Activated CD8-positive, alpha-beta T cell treated with anti-CD3 and anti-CD28 coated beads for 36 hours (primary cell): ENCODE results near the gene SPPL3. TPM values are rescaled to one million over a fixed set of nuclear protein-coding genes. Genes with fewer than 3 reads are reported as not detected.

ENCODE experiments used
- ATAC-seq: fragments of 200-7000 bp; cut with Tn5 transposase; one replicate; pipeline ENCODE4 v1.10.0; 2021; ENCODE audit warnings: mild to moderate bottlenecking, moderate library complexity
- CTCF ChIA-PET: fragments of 350-600 bp; sonication (Branson Sonifier 250); formaldehyde crosslinking; loops from one replicate; lab custom pipeline; 2021; ENCODE audit warnings: antibody characterized with exemption; lab: Charles Lee
- POLR2A ChIA-PET: fragments of 350-600 bp; sonication (Branson Sonifier 250); formaldehyde crosslinking; loops from one replicate; lab custom pipeline; 2021; ENCODE audit warnings: antibody characterized with exemption; lab: Charles Lee
- DNase-seq: peaks from one replicate; pipeline ENCODE4 v3.0.0-alpha.2; 2020
- H3K27ac Mint-ChIP-seq: one replicate; pipeline ENCODE4 v1.8.0; 2021; ENCODE audit warnings: mild to moderate bottlenecking, mixed read lengths
- H3K27me3 Mint-ChIP-seq: one replicate; pipeline ENCODE4 v1.8.0; 2021; ENCODE audit warnings: mixed read lengths
- H3K36me3 Mint-ChIP-seq: one replicate; pipeline ENCODE4 v1.8.0; 2021; ENCODE audit warnings: low read depth, mixed read lengths
- H3K4me1 Mint-ChIP-seq: one replicate; pipeline ENCODE4 v1.8.0; 2021; ENCODE audit warnings: low read depth, mixed read lengths
- H3K4me3 Mint-ChIP-seq: one replicate; pipeline ENCODE4 v1.8.0; 2021; ENCODE audit warnings: mild to moderate bottlenecking, moderate library complexity, mixed read lengths
- H3K9me3 Mint-ChIP-seq: one replicate; pipeline ENCODE4 v1.8.0; 2021; ENCODE audit warnings: mixed read lengths
- intact Hi-C: fragments of 100-400 bp; cut with micrococcal nuclease; formaldehyde crosslinking; loops from one replicate; pipeline ENCODE4 v1.10.0; 2022
- total RNA-seq, 2 experiments: library from RNA; stranded (reverse); gene quantifications; one replicate each; pipeline ENCODE4 v1.2.3, GENCODE V29; 2021
- TF ChIP-seq, protein P1 (sequence below): fragments of 200-600 bp; IDR thresholded peaks from one replicate; pipeline ENCODE4 v1.8.0; 2022; ENCODE audit warnings: antibody characterized with exemption, mild to moderate bottlenecking

Gene SPPL3
- total RNA-seq, 2 experiments from 2014 or later: 19.8 to 20.8 TPM

DNA sequence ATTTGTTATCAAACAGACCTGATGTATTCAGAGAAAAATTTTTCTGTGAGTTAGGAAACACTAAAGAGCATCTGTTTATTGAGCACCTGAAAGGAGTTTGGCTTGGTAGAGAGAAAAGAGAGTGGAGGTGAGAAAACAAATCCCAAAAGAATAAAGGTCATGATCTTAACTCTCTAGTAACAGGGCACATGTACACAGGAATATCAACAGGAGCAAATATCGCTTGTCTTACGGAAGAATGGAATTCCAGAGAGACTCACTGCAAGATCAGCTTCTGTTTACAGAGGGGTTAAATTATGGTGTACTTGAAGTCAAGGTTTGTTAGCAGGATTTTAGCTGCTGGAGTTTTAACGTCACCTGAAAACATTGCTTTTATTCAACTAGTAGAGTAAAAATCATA lies 78.8 kb downstream of the SPPL3 start:
- DNase-seq: no peak
- no peak for ATAC-seq
- Mint-ChIP-seq H3K27me3 (no peaks in the 10 kb centered on the region), H3K4me1 (peaks cover 59% of the 10 kb centered on the region), H3K9me3 (no peaks in the 10 kb centered on the region), H3K27ac (no peak overlapping the region), H3K4me3 (no peak overlapping the region), H3K36me3 (peaks cover 2% of the 10 kb centered on the region)
- POLR2A ChIA-PET: no interaction called here
- intact Hi-C loops: no loop called here
- CTCF ChIA-PET: interaction anchor here (1.5 kb wide), 1 partner anchor 25 kb away, joined by 3 read pairs; no protein-coding TSS in a partner anchor
- TF ChIP-seq, protein P1, sequence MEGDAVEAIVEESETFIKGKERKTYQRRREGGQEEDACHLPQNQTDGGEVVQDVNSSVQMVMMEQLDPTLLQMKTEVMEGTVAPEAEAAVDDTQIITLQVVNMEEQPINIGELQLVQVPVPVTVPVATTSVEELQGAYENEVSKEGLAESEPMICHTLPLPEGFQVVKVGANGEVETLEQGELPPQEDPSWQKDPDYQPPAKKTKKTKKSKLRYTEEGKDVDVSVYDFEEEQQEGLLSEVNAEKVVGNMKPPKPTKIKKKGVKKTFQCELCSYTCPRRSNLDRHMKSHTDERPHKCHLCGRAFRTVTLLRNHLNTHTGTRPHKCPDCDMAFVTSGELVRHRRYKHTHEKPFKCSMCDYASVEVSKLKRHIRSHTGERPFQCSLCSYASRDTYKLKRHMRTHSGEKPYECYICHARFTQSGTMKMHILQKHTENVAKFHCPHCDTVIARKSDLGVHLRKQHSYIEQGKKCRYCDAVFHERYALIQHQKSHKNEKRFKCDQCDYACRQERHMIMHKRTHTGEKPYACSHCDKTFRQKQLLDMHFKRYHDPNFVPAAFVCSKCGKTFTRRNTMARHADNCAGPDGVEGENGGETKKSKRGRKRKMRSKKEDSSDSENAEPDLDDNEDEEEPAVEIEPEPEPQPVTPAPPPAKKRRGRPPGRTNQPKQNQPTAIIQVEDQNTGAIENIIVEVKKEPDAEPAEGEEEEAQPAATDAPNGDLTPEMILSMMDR: no peak

DNA sequence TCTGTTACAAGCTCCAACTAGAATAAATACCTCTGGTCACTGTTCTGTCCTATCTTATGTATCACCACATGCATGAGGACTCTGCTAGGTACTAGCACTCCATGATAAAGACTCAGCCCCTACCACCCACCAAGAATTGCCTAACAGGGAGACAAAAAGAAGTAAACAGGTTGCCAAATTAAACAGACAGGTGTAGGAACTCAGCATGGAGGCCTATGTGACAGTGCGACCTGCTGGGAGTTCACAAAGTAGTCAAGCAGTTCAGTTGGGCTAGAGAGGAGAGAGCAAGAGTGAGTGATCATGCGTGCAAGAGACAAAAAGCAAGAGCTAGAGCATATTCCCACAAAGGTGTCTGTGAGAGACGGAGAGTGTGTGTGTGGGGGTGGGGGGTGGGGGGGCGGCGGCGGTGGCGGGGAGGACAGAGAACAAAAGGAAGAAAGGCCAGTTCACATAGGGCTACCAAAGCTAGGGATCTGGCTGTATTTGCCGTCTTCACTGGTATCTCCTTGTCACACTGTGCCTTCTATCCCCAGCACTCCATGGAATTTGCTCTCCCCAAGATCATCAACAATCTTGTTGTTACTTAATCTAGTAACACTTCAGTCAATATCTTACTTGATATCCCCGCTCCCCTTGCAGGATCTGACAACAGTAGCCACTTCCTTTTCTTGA lies 81.2 kb downstream of the SPPL3 start:
- Mint-ChIP-seq H3K27ac (no peak overlapping the region), H3K36me3 (no peaks in the 10 kb centered on the region), H3K9me3 (no peaks in the 10 kb centered on the region), H3K4me1 (peaks cover 49% of the 10 kb centered on the region), H3K4me3 (no peak overlapping the region), H3K27me3 (no peaks in the 10 kb centered on the region)
- TF ChIP-seq, protein P1: no peak
- no peak for DNase-seq
- intact Hi-C loops: no loop called here
- ChIA-PET CTCF (interaction anchor here (0.9 to 1.2 kb wide), 2 partner anchors 10 to 25 kb away, joined by 3 read pairs; no protein-coding TSS in a partner anchor), POLR2A (no interaction called here)
- ATAC-seq: no peak

DNA sequence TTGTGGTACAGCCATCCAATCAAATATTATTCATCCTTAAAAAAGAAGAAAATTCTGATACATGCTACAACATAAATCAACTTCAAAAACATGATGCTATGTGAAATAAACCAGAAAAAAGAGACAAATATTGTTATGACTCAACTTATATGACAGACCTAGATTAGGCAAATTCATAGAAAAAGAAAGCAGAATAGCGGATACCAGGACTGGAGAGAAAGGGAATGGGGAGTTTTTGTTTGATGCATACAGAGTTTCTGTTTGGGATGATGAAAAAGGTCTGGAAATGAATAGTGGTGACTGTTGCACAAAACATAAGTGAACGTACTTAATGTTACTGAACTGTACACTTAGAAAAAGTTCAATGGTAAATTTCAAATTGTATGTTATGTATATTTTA lies 82.3 kb downstream of the SPPL3 start:
- Mint-ChIP-seq H3K4me1 (peaks cover 51% of the 10 kb centered on the region), H3K27me3 (no peaks in the 10 kb centered on the region), H3K4me3 (no peak overlapping the region), H3K27ac (peak overlapping the region; percentile 78), H3K9me3 (no peaks in the 10 kb centered on the region), H3K36me3 (no peaks in the 10 kb centered on the region)
- ChIA-PET CTCF (no interaction called here), POLR2A (interaction anchor here (0.7 kb wide), 1 partner anchor 22 kb away, joined by 3 read pairs; no protein-coding TSS in a partner anchor)
- TF ChIP-seq, protein P1: no peak
- ATAC-seq: peak; percentile 45
- DNase-seq: no peak
- intact Hi-C loops: no loop called here

DNA sequence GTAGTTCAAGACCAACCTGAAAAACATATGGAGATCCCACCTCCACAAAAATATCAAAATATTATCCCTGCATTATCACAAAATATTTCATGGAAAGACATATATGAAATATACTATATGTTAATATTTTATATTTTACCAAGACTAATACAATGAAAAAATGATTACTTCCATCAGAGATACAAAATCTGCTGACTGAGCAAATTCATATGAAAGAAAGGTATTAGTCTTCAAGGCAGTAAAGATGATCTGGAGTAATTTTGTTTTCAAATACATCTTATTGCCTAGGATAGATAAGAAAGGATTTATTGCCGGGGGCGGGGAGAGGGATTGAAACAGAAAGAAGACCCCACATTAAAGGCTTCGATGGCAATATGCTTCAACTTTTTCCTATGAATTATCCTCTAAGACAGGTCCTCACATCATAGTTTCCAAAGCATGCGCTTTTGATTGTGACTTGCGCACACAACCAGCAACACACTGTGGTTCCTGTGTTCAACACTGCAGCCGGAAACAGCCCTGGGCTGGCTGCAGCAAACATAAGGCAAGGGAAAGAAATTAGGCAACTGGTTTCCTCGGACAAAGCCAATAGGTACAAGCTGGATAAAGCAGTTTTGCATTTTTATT lies 83.2 kb downstream of the SPPL3 start:
- peaks cover 45% of the 10 kb centered on the region for H3K4me1 Mint-ChIP-seq
- H3K27ac Mint-ChIP-seq: peak overlapping the region; percentile 78
- H3K36me3 Mint-ChIP-seq: no peaks in the 10 kb centered on the region
- H3K9me3 Mint-ChIP-seq: no peaks in the 10 kb centered on the region
- TF ChIP-seq, protein P1: no peak
- CTCF ChIA-PET: no interaction called here
- DNase-seq: peak; percentile 73
- H3K27me3 Mint-ChIP-seq: no peaks in the 10 kb centered on the region
- ATAC-seq: peak; percentile 88
- H3K4me3 Mint-ChIP-seq: peak overlapping the region; percentile 34
- intact Hi-C loops: no loop called here
- POLR2A ChIA-PET: interaction anchor here (0.7 to 1.2 kb wide), 2 partner anchors 14 to 21 kb away, joined by 3 read pairs; no protein-coding TSS in a partner anchor

DNA sequence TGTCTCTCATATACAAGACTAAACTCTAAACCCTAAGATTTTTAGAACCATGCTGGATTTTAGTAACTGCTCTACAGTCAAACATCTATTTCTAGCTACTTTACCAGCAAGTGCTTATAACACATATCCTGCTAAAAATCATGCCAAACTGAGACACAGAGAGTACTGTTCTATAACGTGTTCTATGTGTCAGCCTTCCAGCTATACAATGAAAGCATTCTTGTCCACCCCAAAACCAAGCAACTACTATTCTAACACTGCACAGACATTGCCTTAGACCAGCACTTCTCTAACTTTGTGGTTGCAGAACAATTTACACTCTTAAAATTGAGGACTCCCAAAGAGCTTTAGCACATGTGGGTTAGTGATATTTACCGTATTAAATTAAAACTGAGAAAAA lies 85.7 kb downstream of the SPPL3 start:
- no peak for ATAC-seq
- Mint-ChIP-seq H3K36me3 (no peaks in the 10 kb centered on the region), H3K9me3 (no peaks in the 10 kb centered on the region), H3K4me3 (no peak overlapping the region), H3K4me1 (peaks cover 51% of the 10 kb centered on the region), H3K27ac (no peak overlapping the region), H3K27me3 (no peaks in the 10 kb centered on the region)
- ChIA-PET CTCF (interaction anchor here (0.7 to 1.4 kb wide), 3 partner anchors 19 to 170 kb away, joined by 3 to 5 read pairs (median 4); no protein-coding TSS in a partner anchor), POLR2A (no interaction called here)
- no peak for DNase-seq
- TF ChIP-seq, protein P1: no peak
- intact Hi-C loops: no loop called here
